RPMI7951 (cell line): Measurements from ENCODE around the gene ANXA6. TPM values are rescaled to one million over a fixed set of nuclear protein-coding genes. Genes with fewer than 3 reads are reported as not detected.
"Not testable (repeated sequence)": the region's sequence is repeated elsewhere in the genome, so short reads cannot be mapped to it uniquely, and the experiment has no call there.

ENCODE experiments used
- DNase-seq: peaks from one replicate; pipeline ENCODE4 v3.0.0-alpha.2; 2012; ENCODE audit warnings: low read depth
- total RNA-seq: library from RNA; depleted of rRNA; stranded (reverse); fragments of >200 nt; shearing (Covaris generic); gene quantifications from 2 replicates; pipeline ENCODE4 v1.2.3, GENCODE V29; 2014

Gene ANXA6
- total RNA-seq, 1 experiment from 2014 or later, result 273 TPM

- DNase-seq, result no peak
Observed at GRCh38 chr5:151181818-151182523, 24.4 kb upstream of the ANXA6 start.

GRCh38 chr5:151180291-151180690 lies 22.7 kb upstream of the ANXA6 start:
- no peak for DNase-seq

- DNase-seq, result no peak
Observed at GRCh38 chr5:151179489-151179840, 21.9 kb upstream of the ANXA6 start.

DNA sequence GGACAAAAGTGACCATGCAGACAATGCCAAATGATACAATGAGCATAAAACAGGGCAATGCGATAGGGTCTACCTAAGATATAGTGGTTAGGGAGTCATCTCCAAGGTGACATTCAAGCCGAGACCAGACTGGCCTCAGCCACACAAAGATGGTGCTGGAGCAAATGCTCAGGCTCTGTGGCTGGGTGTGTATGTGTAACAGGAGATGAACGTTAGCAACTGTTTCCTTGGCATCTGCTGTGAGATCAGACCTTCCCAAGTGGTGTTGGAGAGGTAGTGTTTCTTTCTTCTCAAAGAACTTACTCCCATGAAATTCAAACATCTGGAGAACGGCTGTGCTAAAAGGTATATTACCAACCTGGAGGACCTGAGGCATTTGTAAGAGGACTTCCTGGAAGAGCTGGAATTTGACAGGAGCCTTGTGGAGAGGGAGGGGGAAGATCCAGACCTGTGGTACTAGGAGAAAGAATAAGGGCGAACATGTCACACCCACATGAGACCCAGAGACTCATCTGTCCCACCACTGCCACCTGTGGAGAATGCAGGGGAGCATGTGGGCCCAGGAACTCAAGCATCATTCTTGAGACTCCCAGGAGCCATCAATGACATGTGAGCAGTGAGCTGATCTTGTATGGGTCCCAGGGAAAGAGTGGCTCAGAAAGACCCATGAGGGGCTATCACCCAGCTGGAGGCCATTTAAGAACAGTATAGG lies 21.4 kb upstream of the ANXA6 start:
- no peak for DNase-seq

DNA sequence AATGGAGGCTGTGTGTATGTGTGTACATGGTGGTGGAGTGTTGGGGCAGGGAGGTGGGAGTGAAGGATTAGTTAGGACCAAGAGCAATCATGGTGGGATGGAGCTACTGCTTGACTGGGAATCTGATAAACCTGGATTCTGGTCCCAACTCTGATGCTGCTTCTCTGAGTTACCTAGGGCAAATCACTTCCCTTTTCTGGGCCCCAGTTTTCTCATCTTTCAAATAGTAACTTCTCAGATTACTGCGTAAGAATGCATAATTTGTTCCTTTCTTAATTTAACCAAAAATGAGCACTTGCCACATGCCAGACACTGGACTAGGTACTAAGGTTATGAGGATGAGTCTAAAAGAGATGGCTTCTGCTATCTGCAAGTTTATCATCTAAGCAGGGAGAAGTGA lies 20.8 kb upstream of the ANXA6 start:
- no peak for DNase-seq

GRCh38 chr5:151176268-151176667 lies 18.7 kb upstream of the ANXA6 start:
- DNase-seq, result not testable (repeated sequence)

DNA sequence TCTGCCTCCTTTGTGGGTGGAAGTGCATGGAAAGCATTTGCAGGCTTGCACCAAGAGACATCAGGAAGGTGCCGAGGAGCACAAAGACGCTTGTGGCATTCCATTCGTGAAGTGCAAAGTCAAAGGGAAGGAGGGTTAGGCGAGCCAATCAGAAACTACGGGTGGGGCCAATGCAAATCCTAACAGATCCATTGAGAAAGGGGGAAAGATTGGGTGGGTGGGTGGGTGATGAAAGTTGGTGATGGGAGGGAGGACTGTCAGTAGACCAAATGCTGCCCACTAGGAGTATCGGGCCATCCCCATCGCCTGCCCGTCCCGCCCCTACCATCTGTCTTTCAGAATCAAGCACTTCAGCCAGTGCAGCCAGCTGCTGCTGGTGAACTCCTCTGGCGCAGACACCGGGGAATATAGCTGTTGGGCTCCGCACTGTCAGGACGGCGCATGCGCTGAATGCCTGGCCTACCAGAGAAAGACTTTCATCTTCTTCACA lies 17.1 kb upstream of the ANXA6 start:
- DNase-seq, result no peak

DNA sequence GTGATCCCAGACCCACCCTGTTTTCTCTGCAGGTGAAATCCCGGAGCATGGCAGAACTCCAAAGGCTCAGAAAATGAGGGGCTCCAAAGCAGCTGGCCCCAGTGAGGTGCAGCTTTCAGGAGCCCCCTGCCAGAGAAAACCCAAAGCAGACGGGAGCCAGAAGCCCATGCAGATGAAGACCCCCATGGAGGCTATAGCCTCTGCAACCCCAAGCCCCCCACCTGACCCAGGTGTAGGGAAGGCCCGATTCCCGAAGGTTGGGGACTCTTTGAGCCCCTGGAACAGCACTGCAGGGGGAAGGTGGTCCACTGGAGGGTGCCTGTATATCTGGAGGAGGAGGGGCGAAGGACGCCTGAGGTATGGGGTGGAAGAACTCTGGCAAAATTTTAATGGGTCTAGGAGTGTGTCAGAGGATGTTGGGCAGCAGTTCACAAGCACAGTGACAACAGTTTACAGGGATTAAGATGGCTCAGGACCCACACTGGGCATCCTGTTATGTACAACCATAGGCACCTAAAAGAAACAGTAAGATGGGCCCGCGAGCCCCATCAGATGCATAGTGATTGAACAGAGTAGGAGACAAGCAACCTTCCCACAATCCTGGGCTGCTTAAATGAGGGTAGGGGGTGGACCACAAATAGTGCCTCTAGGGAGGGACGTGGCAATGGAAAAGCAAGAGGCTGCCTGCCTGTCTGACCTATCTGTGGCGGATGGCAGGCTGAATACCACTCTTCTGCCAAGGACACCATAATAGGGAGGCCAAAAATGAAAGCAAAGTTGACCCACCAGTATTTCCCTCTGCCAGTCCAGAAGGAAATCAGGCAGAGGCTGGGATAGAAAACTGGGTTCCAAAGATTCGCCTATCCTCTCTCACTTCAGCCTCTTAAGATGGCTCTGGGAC lies 16.4 kb upstream of the ANXA6 start:
- DNase-seq, result peak; percentile 11

- DNase-seq, result no peak
Observed at GRCh38 chr5:151171529-151171928, 13.9 kb upstream of the ANXA6 start.

GRCh38 chr5:151168602-151169344 lies 11.2 kb upstream of the ANXA6 start:
- DNase-seq, result no peak

GRCh38 chr5:151167022-151167421 lies 9.4 kb upstream of the ANXA6 start:
- DNase-seq, result no peak

DNA sequence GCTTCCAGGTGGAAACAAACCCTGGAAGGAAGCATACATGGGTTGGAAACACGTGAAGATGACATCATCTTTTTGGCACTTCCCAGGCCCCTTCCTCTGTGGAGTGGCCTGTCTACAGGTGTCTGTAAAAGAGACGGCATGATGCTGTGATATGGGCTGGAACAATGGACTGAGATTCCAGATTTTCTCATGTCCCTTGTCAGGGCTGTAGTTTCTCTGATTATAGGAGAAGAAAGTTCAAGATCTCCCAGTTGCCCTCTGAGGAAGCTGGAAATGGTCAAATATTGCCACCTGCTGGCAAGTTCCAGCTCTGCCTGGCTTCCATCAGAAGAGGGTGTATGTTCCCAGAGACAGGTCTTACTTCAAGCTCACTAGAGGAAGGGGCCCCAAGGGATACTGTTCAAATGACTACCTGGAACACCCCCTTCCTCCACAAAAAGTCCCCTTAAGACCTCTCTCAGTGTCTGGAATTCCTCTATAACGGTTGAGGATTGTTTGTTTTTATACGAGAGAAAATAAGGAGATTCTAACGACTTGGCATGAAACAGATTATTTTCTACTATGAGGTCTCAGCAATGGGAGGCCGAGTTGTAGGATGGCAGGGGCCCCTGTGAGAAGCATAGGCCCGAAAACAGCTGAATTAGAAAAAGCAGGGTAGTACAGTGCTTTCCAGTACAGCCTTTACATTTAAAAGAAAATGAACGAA lies 7.3 kb upstream of the ANXA6 start:
- peak; percentile 67 for DNase-seq

- no peak for DNase-seq
Observed at GRCh38 chr5:151162776-151163175, 5.2 kb upstream of the ANXA6 start.

GRCh38 chr5:151159649-151160373 lies 2.2 kb upstream of the ANXA6 start:
- DNase-seq, result no peak

DNA sequence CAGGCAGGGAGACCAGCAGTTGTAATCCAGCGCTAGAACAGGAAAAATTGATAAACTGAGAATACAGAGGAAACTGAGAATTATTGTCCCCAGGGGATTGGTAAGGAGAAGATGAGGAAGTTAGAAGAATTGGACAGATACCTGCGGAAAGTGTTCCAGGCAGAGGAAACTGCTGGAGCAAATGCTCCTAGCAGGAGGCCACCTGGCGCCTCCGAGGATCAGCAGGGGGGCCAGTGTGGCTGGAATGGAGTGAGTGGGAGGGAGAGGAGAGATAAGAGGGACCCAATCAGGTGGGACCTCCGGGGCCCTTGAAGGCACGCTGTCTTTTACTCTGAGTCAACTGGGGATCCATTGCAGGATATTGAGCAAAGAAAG lies 695 bp upstream of the ANXA6 start:
- no peak for DNase-seq

DNA sequence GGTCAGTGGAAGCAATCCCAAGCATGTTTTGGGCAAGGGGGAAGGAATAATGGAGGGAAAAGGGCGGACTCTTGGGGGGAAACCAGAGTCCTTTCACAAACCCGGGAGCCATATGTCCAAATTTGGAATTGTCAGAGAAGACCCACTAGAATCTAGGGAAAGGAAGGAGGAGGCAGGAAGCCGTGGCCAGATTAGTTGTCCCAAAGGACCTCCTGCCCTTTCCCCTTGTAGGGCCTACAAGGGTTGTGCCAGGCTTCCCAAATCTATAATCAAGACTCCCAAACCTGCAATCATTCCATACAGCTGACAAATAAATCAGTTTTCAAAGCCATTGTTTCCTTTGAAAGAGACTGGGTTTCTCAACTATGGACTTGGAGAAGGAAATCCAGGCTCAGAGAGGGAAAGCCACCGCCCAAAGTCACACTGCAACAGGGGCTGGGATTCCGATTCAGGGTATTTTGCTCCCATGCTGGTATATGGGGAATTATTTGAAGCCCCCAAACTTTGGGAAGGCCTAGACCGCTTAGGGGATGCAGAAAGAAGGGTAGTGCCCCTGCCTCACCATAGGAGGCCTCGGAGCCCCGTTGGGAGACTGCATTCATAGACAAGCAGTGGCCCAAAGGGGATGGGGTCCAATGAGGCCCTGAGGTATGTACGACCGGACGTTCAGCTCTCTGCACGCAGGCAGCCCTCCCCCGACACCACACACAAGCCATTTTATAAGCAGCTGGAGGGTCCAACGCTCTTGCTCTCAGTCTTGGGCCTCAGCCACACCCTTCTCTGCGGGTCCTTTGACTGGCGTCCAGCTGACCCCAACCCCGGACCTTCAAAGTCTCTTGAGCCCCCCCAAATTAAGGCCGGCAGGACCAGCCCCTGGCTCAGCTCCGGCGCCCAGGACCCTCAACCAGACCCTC lies 815 bp downstream of the ANXA6 start:
- DNase-seq, result peak; percentile 50

DNA sequence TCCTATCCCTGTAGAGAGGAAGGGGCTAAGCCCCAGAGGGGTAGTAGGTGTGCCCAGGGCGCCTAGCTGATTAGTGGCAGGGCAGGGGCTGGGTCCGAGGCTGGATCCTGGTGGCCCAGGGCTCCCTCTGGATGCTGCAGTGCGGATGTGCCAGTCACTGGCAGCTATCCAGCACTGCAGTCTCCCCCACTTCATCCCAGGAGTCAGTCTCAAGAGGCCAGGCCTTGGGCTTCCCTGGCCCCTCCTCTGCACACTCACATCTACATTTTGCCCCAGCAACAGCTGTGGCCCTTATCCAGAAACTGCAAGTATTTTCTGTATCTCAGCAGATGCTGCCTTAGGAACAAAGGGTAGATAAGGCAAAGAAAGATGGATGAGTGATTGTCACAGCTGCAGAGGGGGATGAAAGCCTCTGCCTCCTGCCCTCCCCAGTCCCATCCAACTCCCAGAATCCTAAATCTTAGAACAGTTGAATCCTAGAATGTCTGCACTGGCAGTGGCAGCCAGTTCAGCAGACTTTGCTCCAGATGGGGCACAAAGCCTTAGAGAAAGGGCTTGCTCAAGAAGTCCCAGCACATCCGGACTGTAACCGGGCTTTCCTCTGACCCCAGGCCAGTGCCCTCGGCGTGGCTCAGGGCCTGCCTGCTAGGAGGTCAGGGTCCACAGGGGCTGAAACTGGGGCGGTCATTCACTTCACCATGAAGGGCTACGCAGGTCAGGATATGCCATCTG lies 1.6 kb downstream of the ANXA6 start:
- DNase-seq, result peak; percentile 77

GRCh38 chr5:151154931-151155774 lies 2.4 kb downstream of the ANXA6 start:
- DNase-seq, result peak; percentile 27
